Fibroblast of mammary gland (primary cell): Measurements from ENCODE around the gene PHKB.

ENCODE experiments used
- DNase-seq: peaks from one replicate; pipeline ENCODE4 v3.0.0-alpha.2; 2010; ENCODE audit warnings: low read depth
- H3K4me3 ChIP-seq: 2 replicates; pipeline ENCODE4 v1.5.1; 2011; ENCODE audit warnings: low read depth, mild to moderate bottlenecking, low read length, moderate library complexity; ENCODE audit not compliant: control insufficient read depth
- CTCF ChIP-seq: conservative IDR thresholded peaks from 2 replicates; pipeline ENCODE4 v1.5.1; 2011; ENCODE audit warnings: low read depth, low read length, inconsistent platforms; ENCODE audit not compliant: control insufficient read depth, insufficient read depth

The PHKB gene

GRCh38 chr16:47611042-47611441 is 149.9 kb downstream of the PHKB start:
- no peak for DNase-seq
- H3K4me3 ChIP-seq, result no peak overlapping the region
- TF ChIP-seq CTCF, result no peak

- no peak for TF ChIP-seq CTCF
- no peak for DNase-seq
- no peak overlapping the region for H3K4me3 ChIP-seq
Measured at GRCh38 chr16:47611848-47612493, 150.8 kb downstream of the PHKB start.

- peak; percentile 59 for DNase-seq
- H3K4me3 ChIP-seq, result no peak overlapping the region
- no peak for TF ChIP-seq CTCF
Measured at GRCh38 chr16:47612711-47613110, 151.6 kb downstream of the PHKB start.

GRCh38 chr16:47613251-47613650 is 152.1 kb downstream of the PHKB start:
- H3K4me3 ChIP-seq, result no peak overlapping the region
- no peak for TF ChIP-seq CTCF
- DNase-seq, result peak; percentile 10

GRCh38 chr16:47617732-47618131 is 156.6 kb downstream of the PHKB start:
- TF ChIP-seq CTCF, result no peak
- no peak overlapping the region for H3K4me3 ChIP-seq
- DNase-seq, result peak; percentile 47

GRCh38 chr16:47622451-47623176 is 161.5 kb downstream of the PHKB start:
- TF ChIP-seq CTCF, result no peak
- no peak for DNase-seq
- H3K4me3 ChIP-seq, result no peak overlapping the region

- no peak for DNase-seq
Measured at GRCh38 chr16:47624563-47624962, 163.4 kb downstream of the PHKB start.

More at GRCh38 chr16:47624563-47624962, 163.4 kb downstream of the PHKB start:
- no peak overlapping the region for H3K4me3 ChIP-seq
- no peak for TF ChIP-seq CTCF
